LNCAP (cell line): ENCODE results near the gene MYZAP.

Experiments used
- TF ChIP-seq, protein P1 (sequence below): fragments of 450-650 bp; IDR thresholded peaks from 2 replicates; pipeline ENCODE4 v1.5.1; 2017; ENCODE audit warnings: mild to moderate bottlenecking

The MYZAP gene

DNA sequence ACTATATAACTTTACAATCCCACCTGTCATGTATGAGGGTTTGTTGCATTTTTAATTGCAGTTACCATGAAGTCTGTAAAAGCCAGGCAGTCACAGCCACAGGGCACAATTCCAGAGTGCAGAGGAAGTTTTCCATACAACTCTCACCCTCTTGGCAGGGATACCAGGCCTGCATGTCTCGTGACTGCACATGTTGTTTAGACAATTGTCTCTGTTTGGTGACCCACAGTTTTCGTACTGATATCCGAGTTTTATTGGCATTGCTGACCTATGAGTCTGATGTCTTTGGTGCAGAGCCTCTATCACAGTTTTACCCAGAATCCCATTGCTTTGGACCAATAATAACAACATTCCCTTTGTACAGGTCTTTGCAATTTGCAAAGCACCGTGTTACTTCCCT lies 24.9 kb upstream of the MYZAP start:
- TF ChIP-seq, protein P1, sequence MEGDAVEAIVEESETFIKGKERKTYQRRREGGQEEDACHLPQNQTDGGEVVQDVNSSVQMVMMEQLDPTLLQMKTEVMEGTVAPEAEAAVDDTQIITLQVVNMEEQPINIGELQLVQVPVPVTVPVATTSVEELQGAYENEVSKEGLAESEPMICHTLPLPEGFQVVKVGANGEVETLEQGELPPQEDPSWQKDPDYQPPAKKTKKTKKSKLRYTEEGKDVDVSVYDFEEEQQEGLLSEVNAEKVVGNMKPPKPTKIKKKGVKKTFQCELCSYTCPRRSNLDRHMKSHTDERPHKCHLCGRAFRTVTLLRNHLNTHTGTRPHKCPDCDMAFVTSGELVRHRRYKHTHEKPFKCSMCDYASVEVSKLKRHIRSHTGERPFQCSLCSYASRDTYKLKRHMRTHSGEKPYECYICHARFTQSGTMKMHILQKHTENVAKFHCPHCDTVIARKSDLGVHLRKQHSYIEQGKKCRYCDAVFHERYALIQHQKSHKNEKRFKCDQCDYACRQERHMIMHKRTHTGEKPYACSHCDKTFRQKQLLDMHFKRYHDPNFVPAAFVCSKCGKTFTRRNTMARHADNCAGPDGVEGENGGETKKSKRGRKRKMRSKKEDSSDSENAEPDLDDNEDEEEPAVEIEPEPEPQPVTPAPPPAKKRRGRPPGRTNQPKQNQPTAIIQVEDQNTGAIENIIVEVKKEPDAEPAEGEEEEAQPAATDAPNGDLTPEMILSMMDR: no peak

DNA sequence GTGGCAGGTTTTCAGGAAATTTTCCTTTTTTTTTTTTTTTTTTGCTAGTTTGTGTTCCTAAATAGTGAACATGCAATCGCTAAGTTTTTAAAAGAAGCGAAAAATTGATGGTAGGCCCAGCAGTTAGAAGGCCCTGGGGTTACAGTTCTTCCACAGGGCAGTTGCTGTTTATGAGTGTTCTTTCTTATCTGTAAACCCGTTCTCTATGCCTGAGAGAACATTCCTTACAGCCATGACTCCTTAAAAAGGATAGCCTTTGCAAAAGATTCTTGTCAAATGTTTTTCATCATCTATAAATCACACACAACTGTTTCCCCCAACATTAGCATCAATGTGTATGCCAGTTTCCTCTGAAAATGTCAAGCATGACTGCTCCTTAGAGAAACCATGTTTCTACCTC lies 23.8 kb upstream of the MYZAP start:
- TF ChIP-seq, protein P1: no peak

DNA sequence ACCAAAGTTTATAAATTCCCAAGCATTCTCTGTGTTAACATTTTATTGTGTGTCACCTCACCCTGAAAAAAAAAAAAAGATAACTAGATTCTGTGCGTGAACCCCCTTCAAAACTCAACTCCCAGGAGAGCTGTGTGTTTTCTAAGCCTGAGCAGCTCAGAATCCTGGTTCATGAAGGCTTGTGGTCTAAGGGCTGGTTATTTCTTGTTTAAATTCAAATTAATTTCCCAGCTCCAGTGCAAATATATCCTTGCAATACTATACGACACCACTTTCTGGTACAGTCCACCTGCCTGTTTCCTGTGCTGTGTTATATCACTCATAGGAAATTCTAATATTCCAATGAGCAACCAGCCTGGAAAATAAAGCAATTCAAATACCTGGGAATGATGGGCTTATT lies 23.4 kb upstream of the MYZAP start:
- TF ChIP-seq, protein P1: no peak

DNA sequence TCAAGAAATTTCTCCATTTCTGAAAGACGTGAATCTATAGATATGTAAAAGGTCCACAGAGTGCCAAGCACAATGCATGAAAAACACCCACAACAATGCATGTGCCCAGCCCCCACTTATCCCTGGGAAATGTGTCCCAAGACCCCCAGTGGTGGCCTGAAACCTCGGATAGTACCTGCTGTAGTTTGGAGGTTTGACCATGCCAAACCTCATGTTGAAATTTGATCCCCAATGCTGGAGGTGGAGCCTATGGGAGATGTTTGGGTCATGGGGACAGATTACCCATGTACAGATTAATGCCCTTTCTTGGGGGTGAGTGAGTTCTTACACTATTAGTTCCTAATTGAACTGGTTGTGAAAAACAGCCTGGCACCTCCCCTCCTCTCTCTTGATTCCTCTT lies 21.4 kb upstream of the MYZAP start:
- TF ChIP-seq, protein P1: no peak

DNA sequence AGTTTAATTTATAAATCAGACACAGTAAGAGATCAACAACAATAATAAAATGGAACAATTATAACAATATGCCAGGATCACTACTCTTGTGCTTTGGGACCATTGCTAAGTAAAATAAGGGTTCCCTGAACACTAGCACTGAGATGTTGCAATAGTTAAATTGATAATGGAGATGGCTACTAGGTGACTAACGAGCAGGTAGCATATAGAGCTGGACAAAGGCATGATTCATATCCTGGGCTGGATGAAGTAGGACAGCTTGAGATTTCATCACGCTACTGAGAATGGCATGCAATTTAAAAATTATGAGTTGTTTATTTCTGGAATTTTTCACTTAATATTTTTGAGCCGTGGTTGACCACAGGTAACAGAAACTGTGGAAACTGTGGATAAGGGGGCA lies 20.7 kb upstream of the MYZAP start:
- TF ChIP-seq, protein P1: no peak

DNA sequence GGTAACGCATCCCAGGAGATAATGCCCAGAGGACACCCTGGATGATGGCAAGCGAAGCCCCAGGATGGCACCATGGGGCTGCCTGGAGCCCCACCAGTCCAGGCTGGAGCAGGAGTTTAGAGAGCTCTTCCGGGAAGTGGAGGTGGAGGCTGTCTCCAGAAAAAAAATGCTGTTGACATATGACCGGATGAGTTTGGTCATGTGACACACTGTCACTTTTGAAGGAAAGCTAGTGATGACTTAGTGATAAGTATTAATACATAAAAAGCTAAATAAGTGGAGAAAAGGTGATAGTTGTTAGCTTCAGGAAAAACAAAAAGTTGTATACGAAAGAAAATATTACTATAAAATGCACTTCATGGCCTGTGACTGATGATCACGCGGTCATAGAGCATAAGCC lies 20.0 kb upstream of the MYZAP start:
- TF ChIP-seq, protein P1: no peak

DNA sequence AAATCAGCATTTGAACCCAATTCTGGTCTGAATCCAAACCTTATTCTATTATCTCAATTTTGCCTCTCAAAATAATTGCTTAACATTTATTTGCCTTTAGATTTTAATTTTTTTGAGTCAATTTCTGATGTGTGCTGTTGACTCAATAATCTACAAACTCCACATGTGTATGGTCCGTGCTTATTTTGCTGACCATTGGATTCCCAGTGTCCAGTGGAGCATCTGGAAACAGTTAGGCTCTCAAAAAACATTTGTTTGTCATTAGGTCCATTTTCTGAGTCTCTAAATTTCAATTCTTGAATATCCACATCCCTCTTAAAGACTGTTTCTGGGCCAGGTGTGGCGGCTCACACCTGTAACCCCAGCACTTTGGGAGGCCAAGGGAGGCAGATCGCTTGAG lies 19.2 kb upstream of the MYZAP start:
- TF ChIP-seq, protein P1: no peak

DNA sequence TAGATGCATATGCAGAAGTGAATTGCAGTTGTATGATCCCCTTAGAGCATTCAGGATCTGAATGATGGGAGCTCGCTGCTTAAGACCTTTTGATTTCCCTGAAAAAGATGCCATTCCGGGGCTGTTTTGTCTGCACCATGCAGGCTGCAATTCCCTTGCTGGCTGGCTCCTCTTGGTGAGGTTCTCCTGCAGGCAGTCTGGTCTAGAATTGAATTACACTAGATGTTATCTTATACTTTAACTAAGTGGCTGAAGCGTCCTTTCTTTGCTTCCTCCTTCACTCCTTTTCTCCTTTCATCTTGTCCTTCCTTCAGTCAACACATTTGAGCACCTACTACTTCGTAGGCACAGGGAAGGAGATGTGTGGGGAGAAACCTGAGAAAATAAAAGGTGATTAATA lies 18.6 kb upstream of the MYZAP start:
- TF ChIP-seq, protein P1: no peak
